Ovary (tissue), 3 donors: Measurements from ENCODE around the gene PFDN6.

Source experiments
- EP300 ChIP-seq: sonication (generic); formaldehyde crosslinking; IDR thresholded peaks from one replicate; pipeline ENCODE4 v1.6.1; 2017; ENCODE audit warnings: antibody characterized with exemption
- POLR2A ChIP-seq: fragments of 450-650 bp; IDR thresholded peaks from one replicate; pipeline ENCODE4 v1.6.1; 2017; ENCODE audit warnings: antibody characterized with exemption, mild to moderate bottlenecking, moderate library complexity
- TF ChIP-seq, protein P1 (sequence below), 3 donors: fragments of 450-650 bp in 2 of 3; fragments of 200-600 bp in 1 of 3; IDR thresholded peaks; one replicate each; pipeline versions ENCODE4 v1.5.1 to v1.8.0; 2016 to 2022; ENCODE audit warnings: antibody characterized with exemption in 3 of 3, mild to moderate bottlenecking in 1 of 3
- donor health status: DM: no; HTN: no; CAD: no.

DNA sequence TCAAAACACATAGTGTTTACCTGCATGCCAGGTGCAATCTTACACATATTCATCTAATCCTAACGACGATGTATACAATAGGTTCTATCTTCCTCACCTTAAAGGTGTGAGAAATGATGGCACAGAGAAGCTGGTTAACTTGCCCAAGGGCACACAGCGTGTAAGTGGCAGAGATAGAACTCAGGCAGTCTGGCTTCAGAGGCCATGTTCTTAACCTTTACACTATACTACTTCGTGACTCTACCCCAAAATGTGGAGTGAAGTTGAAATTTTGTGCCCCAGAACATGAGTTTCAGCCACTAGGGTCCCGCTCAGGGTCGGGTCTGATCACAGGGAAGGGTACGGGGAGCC lies 18.3 kb upstream of the PFDN6 start:
- TF ChIP-seq, protein P1, sequence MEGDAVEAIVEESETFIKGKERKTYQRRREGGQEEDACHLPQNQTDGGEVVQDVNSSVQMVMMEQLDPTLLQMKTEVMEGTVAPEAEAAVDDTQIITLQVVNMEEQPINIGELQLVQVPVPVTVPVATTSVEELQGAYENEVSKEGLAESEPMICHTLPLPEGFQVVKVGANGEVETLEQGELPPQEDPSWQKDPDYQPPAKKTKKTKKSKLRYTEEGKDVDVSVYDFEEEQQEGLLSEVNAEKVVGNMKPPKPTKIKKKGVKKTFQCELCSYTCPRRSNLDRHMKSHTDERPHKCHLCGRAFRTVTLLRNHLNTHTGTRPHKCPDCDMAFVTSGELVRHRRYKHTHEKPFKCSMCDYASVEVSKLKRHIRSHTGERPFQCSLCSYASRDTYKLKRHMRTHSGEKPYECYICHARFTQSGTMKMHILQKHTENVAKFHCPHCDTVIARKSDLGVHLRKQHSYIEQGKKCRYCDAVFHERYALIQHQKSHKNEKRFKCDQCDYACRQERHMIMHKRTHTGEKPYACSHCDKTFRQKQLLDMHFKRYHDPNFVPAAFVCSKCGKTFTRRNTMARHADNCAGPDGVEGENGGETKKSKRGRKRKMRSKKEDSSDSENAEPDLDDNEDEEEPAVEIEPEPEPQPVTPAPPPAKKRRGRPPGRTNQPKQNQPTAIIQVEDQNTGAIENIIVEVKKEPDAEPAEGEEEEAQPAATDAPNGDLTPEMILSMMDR (IDR thresholded peaks at IDR 0.05) = no peak
- TF ChIP-seq EP300 (no peak), POLR2A (no peak)
